Measurements from ENCODE around the gene RAI14.
"Not testable (repeated sequence)": the region's sequence is repeated elsewhere in the genome, so short reads cannot be mapped to it uniquely, and the experiment has no call there.

RAI14 gene

GRCh38 chr5:34698754-34699153 lies 42.6 kb downstream of the RAI14 start:
- DNase-seq (ENCODE audit: low read depth, low spot score): no peak

GRCh38 chr5:34699155-34700077 lies 43.3 kb downstream of the RAI14 start:
- DNase-seq (ENCODE audit: low read depth, low spot score): no peak

GRCh38 chr5:34700078-34700452 lies 43.9 kb downstream of the RAI14 start:
- DNase-seq (ENCODE audit: low read depth, low spot score): no peak

GRCh38 chr5:34701442-34701841 lies 45.3 kb downstream of the RAI14 start:
- not testable (repeated sequence) for DNase-seq (ENCODE audit: low read depth, low spot score)

- DNase-seq (ENCODE audit: low read depth, low spot score): no peak
Observed at GRCh38 chr5:34703767-34704713, 47.9 kb downstream of the RAI14 start.

GRCh38 chr5:34706084-34706483 lies 50.0 kb downstream of the RAI14 start:
- no peak for DNase-seq (ENCODE audit: low read depth, low spot score)

GRCh38 chr5:34707451-34708107 lies 51.5 kb downstream of the RAI14 start:
- no peak for DNase-seq (ENCODE audit: low read depth, low spot score)

- no peak for DNase-seq (ENCODE audit: low read depth, low spot score)
Observed at GRCh38 chr5:34708777-34709176, 52.6 kb downstream of the RAI14 start.

- DNase-seq (ENCODE audit: low read depth, low spot score): no peak
Observed at GRCh38 chr5:34709861-34710673, 53.9 kb downstream of the RAI14 start.

GRCh38 chr5:34712565-34712964 lies 56.4 kb downstream of the RAI14 start:
- DNase-seq (ENCODE audit: low read depth, low spot score): no peak

GRCh38 chr5:34715711-34716110 lies 59.6 kb downstream of the RAI14 start:
- DNase-seq (ENCODE audit: low read depth, low spot score): no peak

- no peak for DNase-seq (ENCODE audit: low read depth, low spot score)
Observed at GRCh38 chr5:34716986-34717385, 60.9 kb downstream of the RAI14 start.

- DNase-seq (ENCODE audit: low read depth, low spot score): peak; percentile 37
Observed at GRCh38 chr5:34717426-34718327, 61.5 kb downstream of the RAI14 start.

- no peak for DNase-seq (ENCODE audit: low read depth, low spot score)
Observed at GRCh38 chr5:34718516-34718915, 62.4 kb downstream of the RAI14 start.

GRCh38 chr5:34719029-34719428 lies 62.9 kb downstream of the RAI14 start:
- no peak for DNase-seq (ENCODE audit: low read depth, low spot score)

GRCh38 chr5:34721327-34721726 lies 65.2 kb downstream of the RAI14 start:
- DNase-seq (ENCODE audit: low read depth, low spot score): no peak

GRCh38 chr5:34722183-34722582 lies 66.1 kb downstream of the RAI14 start:
- no peak for DNase-seq (ENCODE audit: low read depth, low spot score)

- no peak for DNase-seq (ENCODE audit: low read depth, low spot score)
Observed at GRCh38 chr5:34724741-34725140, 68.6 kb downstream of the RAI14 start.

- not testable (repeated sequence) for DNase-seq (ENCODE audit: low read depth, low spot score)
Observed at GRCh38 chr5:34727166-34727749, 71.1 kb downstream of the RAI14 start.

- no peak for DNase-seq (ENCODE audit: low read depth, low spot score)
Observed at GRCh38 chr5:34728236-34728635, 72.1 kb downstream of the RAI14 start.

Data from brain pericyte (primary cell).